GM18507 (cell line): ENCODE results near the gene TPBGL.

ENCODE experiments used
- DNase-seq: peaks from one replicate; pipeline ENCODE4 v3.0.0; 2011; ENCODE audit warnings: low read depth; ENCODE audit not compliant: insufficient read length; ENCODE audit errors: extremely low spot score
- FAIRE-seq: peaks from 2 replicates; lab custom pipeline; 2011; peaks lifted over from hg19 to GRCh38; lab: Jason Lieb, UNC

The TPBGL gene

GRCh38 chr11:75240311-75241035, at the start of gene TPBGL:
Gene TPBGL, plus strand, starts transcription at chr11:75240774. Its CDS starts 276 bp downstream, at chr11:75241050.
- FAIRE-seq, result no peak
- DNase-seq, result no peak

GRCh38 chr11:75191330-75191717, 49.2 kb upstream of the TPBGL start:
- DNase-seq (no peak), FAIRE-seq (no peak)

DNA sequence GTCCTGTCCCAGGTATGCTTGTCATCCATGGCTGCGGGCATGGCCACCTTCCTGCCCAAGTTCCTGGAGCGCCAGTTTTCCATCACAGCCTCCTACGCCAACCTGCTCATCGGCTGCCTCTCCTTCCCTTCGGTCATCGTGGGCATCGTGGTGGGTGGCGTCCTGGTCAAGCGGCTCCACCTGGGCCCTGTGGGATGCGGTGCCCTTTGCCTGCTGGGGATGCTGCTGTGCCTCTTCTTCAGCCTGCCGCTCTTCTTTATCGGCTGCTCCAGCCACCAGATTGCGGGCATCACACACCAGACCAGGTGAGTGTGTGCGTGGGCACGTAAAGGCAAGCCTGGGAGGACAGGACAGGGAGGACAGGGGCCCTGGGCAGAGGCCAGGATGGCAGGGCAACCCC, 47.3 kb upstream of the TPBGL start:
- DNase-seq (no peak), FAIRE-seq (no peak)

GRCh38 chr11:75193711-75194110, 46.9 kb upstream of the TPBGL start:
- DNase-seq, result no peak
- no peak for FAIRE-seq

- DNase-seq (no peak), FAIRE-seq (no peak)
Measured at GRCh38 chr11:75194147-75194546, 46.4 kb upstream of the TPBGL start.

DNA sequence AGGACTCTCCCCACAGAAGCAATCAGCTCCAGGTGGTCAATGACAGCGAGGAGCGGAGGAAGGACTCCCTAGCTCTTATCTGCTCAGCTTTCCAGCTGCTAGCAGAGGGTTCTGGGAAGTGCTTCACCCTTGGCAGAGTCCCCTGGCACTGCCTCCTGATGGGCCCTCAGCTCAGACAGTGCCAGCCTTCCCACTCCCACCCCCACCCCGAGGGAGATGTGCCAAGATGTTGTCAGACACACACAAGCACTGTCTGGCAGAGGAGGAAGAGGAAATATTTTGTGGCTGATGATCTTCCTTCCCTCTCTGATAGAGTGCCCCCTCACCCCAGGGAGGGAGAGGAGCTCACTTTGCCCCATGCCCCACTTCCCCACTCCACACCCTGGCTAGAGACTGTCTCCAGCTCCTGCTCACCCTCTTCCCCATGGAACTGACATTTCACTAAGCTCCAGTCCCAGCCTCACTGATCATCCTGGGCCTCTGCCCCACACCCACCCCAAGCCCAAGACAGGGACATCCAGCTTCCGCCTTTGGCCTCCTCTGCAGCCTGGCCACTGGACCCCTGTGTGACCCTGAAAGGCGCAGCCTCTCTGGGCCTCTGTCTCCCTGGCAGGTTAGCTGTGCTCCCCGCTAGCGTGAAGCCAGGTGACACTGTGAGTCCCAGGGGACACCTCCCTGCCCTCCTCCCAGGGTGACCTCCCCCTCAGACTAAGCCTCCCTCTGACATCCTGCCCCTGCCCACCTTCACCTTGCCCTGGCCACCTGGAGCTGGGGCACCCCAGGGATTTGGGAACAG, 45.2 kb upstream of the TPBGL start:
- DNase-seq, result no peak

GRCh38 chr11:75196426-75196825, 44.1 kb upstream of the TPBGL start:
- no peak for DNase-seq
- no peak for FAIRE-seq

More for the DNA sequence above, 45.2 kb upstream of the TPBGL start:
- FAIRE-seq, result no peak

DNA sequence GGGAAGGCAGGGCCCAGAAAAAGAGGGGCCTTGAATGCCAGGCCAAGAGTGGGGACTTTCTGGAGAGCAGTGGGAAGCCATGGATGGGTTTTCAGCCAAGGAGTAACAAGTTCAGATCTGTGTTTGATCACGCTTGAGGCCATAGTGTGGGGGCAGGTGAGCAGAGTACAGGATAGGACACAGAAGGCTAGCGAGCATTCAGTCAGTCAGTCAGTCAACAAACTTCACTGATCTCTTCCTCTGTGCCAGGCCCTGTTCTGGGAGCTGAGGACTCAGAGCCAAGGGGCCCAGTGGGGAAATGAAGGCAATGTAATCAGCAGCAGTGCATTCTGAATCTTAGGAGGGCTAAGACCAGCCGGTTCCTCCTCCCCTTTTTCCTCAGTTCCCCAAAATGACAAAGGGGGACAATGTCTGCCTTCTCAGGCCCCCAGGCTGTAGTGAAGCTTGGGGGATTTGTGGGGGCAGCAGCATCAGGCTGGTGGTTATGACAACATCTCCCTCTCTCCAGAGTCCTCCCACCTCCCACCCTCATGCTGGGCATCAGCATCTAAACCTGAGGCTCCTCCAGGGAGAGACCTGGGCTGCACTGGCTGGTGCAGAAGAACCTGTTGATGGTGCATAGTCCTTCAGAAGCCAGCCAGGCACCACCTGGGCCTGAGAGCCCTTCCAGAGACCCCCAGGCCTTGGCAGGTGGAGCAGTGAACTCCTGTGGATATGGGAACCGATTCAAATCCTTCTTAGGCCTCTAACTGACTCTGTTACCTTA, 42.9 kb upstream of the TPBGL start:
- FAIRE-seq, result no peak

GRCh38 chr11:75198278-75198973, 42.1 kb upstream of the TPBGL start:
- FAIRE-seq, result no peak
- DNase-seq, result no peak

More for the DNA sequence above, 42.9 kb upstream of the TPBGL start:
- no peak for DNase-seq

DNA sequence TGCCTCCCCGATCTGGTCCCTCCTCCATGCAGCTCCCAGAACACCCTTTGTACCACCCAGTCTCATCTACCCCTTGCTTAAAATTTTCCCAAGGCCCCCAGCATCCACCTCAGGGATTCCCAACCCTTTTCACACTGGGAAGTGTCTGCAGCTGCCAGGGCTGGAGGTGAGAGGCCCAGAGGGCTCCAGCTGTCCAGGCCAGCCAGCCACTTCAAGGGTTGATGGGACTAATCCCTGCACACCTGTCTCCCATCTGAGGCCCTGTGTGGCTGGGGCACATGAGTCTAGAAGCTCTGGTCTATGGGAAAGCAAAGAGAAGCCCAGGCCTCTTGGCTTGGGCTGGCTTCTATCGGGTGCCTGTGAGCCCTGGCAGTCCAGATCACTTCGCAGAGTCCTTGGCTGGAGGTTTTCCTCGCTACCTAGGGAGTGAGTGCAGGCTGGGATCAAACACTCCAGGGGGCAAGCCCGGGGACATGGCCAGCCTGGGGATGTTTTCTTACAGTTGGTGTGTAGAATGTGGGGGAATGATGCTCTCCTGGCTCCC, 41.1 kb upstream of the TPBGL start:
- FAIRE-seq, result no peak
- no peak for DNase-seq

- no peak for DNase-seq
- no peak for FAIRE-seq
Measured at GRCh38 chr11:75200051-75200450, 40.5 kb upstream of the TPBGL start.

DNA sequence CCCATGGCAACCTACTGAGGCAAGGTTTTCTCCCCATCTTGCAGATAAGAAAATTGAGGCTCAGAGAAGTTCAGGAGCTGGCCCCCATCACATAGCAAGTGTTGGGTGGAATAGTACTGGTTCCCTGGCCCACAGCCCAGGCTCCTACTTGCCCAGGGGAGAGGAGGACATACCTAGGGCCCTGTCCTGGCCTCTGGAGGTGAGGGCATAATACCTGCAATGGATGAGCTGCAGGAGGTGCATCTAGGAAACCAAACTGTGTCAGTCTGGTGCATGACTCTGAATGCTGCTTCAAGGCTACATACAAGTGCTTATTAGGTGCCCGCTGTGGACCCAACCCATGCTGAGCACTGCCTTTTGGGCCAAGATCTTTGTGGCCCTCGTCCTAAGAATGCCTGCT, 40.0 kb upstream of the TPBGL start:
- FAIRE-seq (no peak), DNase-seq (no peak)

GRCh38 chr11:75201771-75202170, 38.8 kb upstream of the TPBGL start:
- FAIRE-seq, result no peak
- no peak for DNase-seq

- FAIRE-seq, result no peak
- no peak for DNase-seq
Measured at GRCh38 chr11:75202195-75202594, 38.4 kb upstream of the TPBGL start.

DNA sequence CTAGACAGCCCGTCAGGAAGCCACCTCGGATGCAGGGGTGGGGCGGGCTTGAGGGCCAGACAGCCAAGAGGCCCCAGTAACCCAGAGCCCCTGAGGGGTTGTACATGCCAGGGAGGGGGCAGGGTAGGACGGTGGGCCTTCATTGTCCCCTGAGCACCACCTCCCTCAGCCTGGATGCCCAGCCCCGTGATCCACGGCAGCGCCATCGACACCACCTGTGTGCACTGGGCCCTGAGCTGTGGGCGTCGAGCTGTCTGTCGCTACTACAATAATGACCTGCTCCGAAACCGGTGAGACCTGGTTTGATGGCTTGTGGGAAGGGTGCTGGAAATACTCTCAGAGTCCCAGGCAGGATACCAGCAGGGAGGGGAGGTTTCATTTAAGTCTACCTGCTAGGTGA, 37.4 kb upstream of the TPBGL start:
- no peak for DNase-seq
- no peak for FAIRE-seq

GRCh38 chr11:75203641-75204011, 36.9 kb upstream of the TPBGL start:
- FAIRE-seq, result no peak
- no peak for DNase-seq

- FAIRE-seq (no peak), DNase-seq (no peak)
Measured at GRCh38 chr11:75204012-75204674, 36.4 kb upstream of the TPBGL start.

GRCh38 chr11:75204685-75205563, 35.6 kb upstream of the TPBGL start:
- DNase-seq (peak; percentile 78), FAIRE-seq (peak; percentile 68)
